CD4-positive, alpha-beta memory T cell (primary cell): Measurements from ENCODE around the gene B4GALNT1. TPM values are rescaled to one million over a fixed set of nuclear protein-coding genes. Genes with fewer than 3 reads are reported as not detected.
"Not testable (repeated sequence)": the region's sequence is repeated elsewhere in the genome, so short reads cannot be mapped to it uniquely, and the experiment has no call there.

Experiments used
- CTCF ChIA-PET: fragments of 350-600 bp; sonication (Branson Sonifier 250); formaldehyde crosslinking; loops from one replicate; lab custom pipeline; 2021; ENCODE audit warnings: inconsistent platforms; ENCODE audit not compliant: partially characterized antibody; lab: Charles Lee
- POLR2A ChIA-PET: fragments of 350-600 bp; sonication (Branson Sonifier 250); formaldehyde crosslinking; loops from one replicate; lab custom pipeline; 2021; ENCODE audit not compliant: partially characterized antibody; lab: Charles Lee
- DNase-seq, 5 donors: peaks; one replicate each; pipeline versions ENCODE4 v3.0.0 to v3.0.0-alpha.2; 2020 to 2022; ENCODE audit warnings: mixed read lengths in 1 of 5
- H3K27ac ChIP-seq: one replicate; pipeline ENCODE4 v1.7.0; 2013; ENCODE audit warnings: low read depth, low read length
- H3K27me3 ChIP-seq: 2 replicates; pipeline ENCODE4 v1.7.0; 2013; ENCODE audit warnings: mild to moderate bottlenecking, low read length, moderate library complexity; ENCODE audit not compliant: insufficient read depth
- H3K36me3 ChIP-seq: 2 replicates; pipeline ENCODE4 v1.7.0; 2013; ENCODE audit warnings: mild to moderate bottlenecking, low read length, moderate library complexity; ENCODE audit not compliant: insufficient read depth
- H3K4me1 ChIP-seq: 2 replicates; pipeline ENCODE4 v1.7.0; 2013; ENCODE audit warnings: mild to moderate bottlenecking, low read length, moderate library complexity; ENCODE audit not compliant: insufficient read depth
- H3K4me3 ChIP-seq, 2 donors: one replicate each; pipeline ENCODE4 v1.7.0; 2013; ENCODE audit warnings: low read length in 2 of 2, mild to moderate bottlenecking in 1 of 2
- H3K9me3 ChIP-seq, 2 donors: one replicate each; pipeline ENCODE4 v1.7.0; 2013; ENCODE audit warnings: low read length in 2 of 2, control low read depth in 1 of 2; ENCODE audit not compliant: control insufficient read depth in 1 of 2
- H3K27ac Mint-ChIP-seq, 7 donors: one replicate each; pipeline ENCODE4 v1.8.0; 2020 to 2021; ENCODE audit warnings: mixed read lengths in 7 of 7, mild to moderate bottlenecking in 6 of 7, inconsistent platforms in 3 of 7, moderate library complexity in 3 of 7
- H3K27me3 Mint-ChIP-seq, 2 donors: one replicate each; pipeline ENCODE4 v1.8.0; 2020 to 2021; ENCODE audit warnings: mixed read lengths in 2 of 2
- H3K36me3 Mint-ChIP-seq, 2 donors: one replicate each; pipeline ENCODE4 v1.8.0; 2020 to 2021; ENCODE audit warnings: mixed read lengths in 2 of 2, inconsistent platforms in 1 of 2, mild to moderate bottlenecking in 1 of 2
- H3K4me1 Mint-ChIP-seq, 4 donors: one replicate each; pipeline ENCODE4 v1.8.0; 2020 to 2021; ENCODE audit warnings: mixed read lengths in 4 of 4, mild to moderate bottlenecking in 1 of 4
- H3K4me3 Mint-ChIP-seq, 8 donors: one replicate each; pipeline ENCODE4 v1.8.0; 2020 to 2021; ENCODE audit warnings: mixed read lengths in 8 of 8, mild to moderate bottlenecking in 7 of 8, moderate library complexity in 6 of 8, inconsistent platforms in 3 of 8
- H3K9me3 Mint-ChIP-seq, 8 donors: one replicate each; pipeline ENCODE4 v1.8.0; 2020 to 2021; ENCODE audit warnings: mixed read lengths in 8 of 8, mild to moderate bottlenecking in 5 of 8, inconsistent platforms in 3 of 8, moderate library complexity in 1 of 8
- intact Hi-C: fragments of 100-400 bp; cut with micrococcal nuclease; formaldehyde crosslinking; loops from one replicate; pipeline ENCODE4 v1.15.1; 2023
- polyA plus RNA-seq, 2 donors: library from polyadenylated mRNA; unstranded; fragments of 300-500 nt; fragmentation: Illumina TruSeq; gene quantifications; one replicate each; pipeline ENCODE4 v1.2.3, GENCODE V29; 2021
- total RNA-seq, 2 experiments: library from RNA; stranded (reverse); gene quantifications; one replicate each; pipeline ENCODE4 v1.2.3, GENCODE V29; 2021

B4GALNT1 gene
- total and polyA plus RNA-seq, 4 experiments from 2014 or later, result not detected

GRCh38 chr12:57637364-57637763 lies 4.4 kb upstream of the B4GALNT1 start:
- H3K9me3 Mint-ChIP-seq, result no peaks in the 10 kb centered on the region
- Histone ChIP-seq H3K36me3 (no peaks in the 10 kb centered on the region), H3K4me1 (peaks cover 4% of the 10 kb centered on the region), H3K4me3 (no peak overlapping the region), H3K9me3 (no peaks in the 10 kb centered on the region), H3K27me3 (no peaks in the 10 kb centered on the region), H3K27ac (no peak overlapping the region)
- H3K4me3 Mint-ChIP-seq, result no peak overlapping the region
- no peak overlapping the region for H3K27ac Mint-ChIP-seq
- no peak for DNase-seq
- CTCF ChIA-PET, result interaction anchor here (1.3 to 1.9 kb wide), 6 partner anchors 9 to 268 kb away, joined by 3 to 7 read pairs (median 4); no protein-coding TSS in a partner anchor
- POLR2A ChIA-PET, result no interaction called here
- peaks cover under 1 to 6% (median 6%) of the 10 kb centered on the region in 4 donors for H3K4me1 Mint-ChIP-seq
- H3K27me3 Mint-ChIP-seq, result peaks cover 19 to 26% of the 10 kb centered on the region in 2 donors
- H3K36me3 Mint-ChIP-seq, result no peaks in the 10 kb centered on the region
- intact Hi-C loops, result no loop called here

GRCh38 chr12:57636731-57637130 lies 3.7 kb upstream of the B4GALNT1 start:
- intact Hi-C loops, H3K4me3 Mint-ChIP-seq, H3K36me3 Mint-ChIP-seq, H3K27me3 ChIP-seq, H3K36me3 ChIP-seq, POLR2A ChIA-PET, H3K9me3 ChIP-seq, H3K27ac Mint-ChIP-seq, H3K4me3 ChIP-seq, H3K4me1 Mint-ChIP-seq, H3K27ac ChIP-seq, H3K9me3 Mint-ChIP-seq, DNase-seq: not testable (repeated sequence)
- H3K27me3 Mint-ChIP-seq, result peaks cover 20 to 28% of the 10 kb centered on the region in 2 donors
- CTCF ChIA-PET, result interaction anchor here (1.3 kb wide), 2 partner anchors 53 to 178 kb away, joined by 4 read pairs; no protein-coding TSS in a partner anchor
- peaks cover 10% of the 10 kb centered on the region for H3K4me1 ChIP-seq

- ChIA-PET CTCF (interaction anchor here (1.0 to 10.7 kb wide), 15 partner anchors 8 to 176 kb away, joined by 3 to 124 read pairs (median 5); partner anchors contain the start of gene ARHGEF25), POLR2A (interaction anchor here (0.7 to 1.6 kb wide), 3 partner anchors 13 to 173 kb away, joined by 3 to 9 read pairs (median 5); partner anchors contain the start of gene GLI1)
- Mint-ChIP-seq H3K36me3 (no peaks in the 10 kb centered on the region), H3K9me3 (no peaks in the 10 kb centered on the region), H3K4me3 (peak overlapping the region; percentile 27 to 85 (median 65)), H3K4me1 (peaks cover 7 to 13% (median 9%) of the 10 kb centered on the region in 4 donors), H3K27ac (no peak overlapping the region), H3K27me3 (peaks cover 35 to 48% of the 10 kb centered on the region in 2 donors)
- Histone ChIP-seq H3K4me3 (peak overlapping the region in 1 of 2 donors; percentile 45), H3K4me1 (peaks cover 18% of the 10 kb centered on the region), H3K9me3 (no peaks in the 10 kb centered on the region), H3K27me3 (peaks cover 28% of the 10 kb centered on the region), H3K27ac (no peak overlapping the region), H3K36me3 (no peaks in the 10 kb centered on the region)
- intact Hi-C loops, result no loop called here
- peak in 1 of 5 donors; percentile 22 for DNase-seq
These were observed 686 bp downstream of the B4GALNT1 start for GRCh38 chr12:57632073-57632957.

GRCh38 chr12:57631566-57632072 lies 1.4 kb downstream of the B4GALNT1 start:
- no peaks in the 10 kb centered on the region for H3K36me3 Mint-ChIP-seq
- intact Hi-C loops, result no loop called here
- ChIA-PET POLR2A (no interaction called here), CTCF (interaction anchor here (1.6 to 10.7 kb wide), 3 partner anchors 10 to 49 kb away, joined by 4 to 124 read pairs (median 29); no protein-coding TSS in a partner anchor)
- Histone ChIP-seq H3K36me3 (no peaks in the 10 kb centered on the region), H3K4me1 (peaks cover 18% of the 10 kb centered on the region), H3K4me3 (no peak overlapping the region), H3K9me3 (no peaks in the 10 kb centered on the region), H3K27me3 (peaks cover 33% of the 10 kb centered on the region), H3K27ac (no peak overlapping the region)
- peaks cover 41 to 53% of the 10 kb centered on the region in 2 donors for H3K27me3 Mint-ChIP-seq
- peaks cover 10 to 19% (median 13%) of the 10 kb centered on the region in 4 donors for H3K4me1 Mint-ChIP-seq
- H3K4me3 Mint-ChIP-seq, result peak overlapping the region in 7 of 8 donors; percentile 27 to 57 (median 51)
- no peaks in the 10 kb centered on the region for H3K9me3 Mint-ChIP-seq
- no peak overlapping the region for H3K27ac Mint-ChIP-seq
- DNase-seq, result no peak

GRCh38 chr12:57630891-57631433 lies 2.0 kb downstream of the B4GALNT1 start:
- H3K4me3 Mint-ChIP-seq, result peak overlapping the region in 1 of 8 donors; percentile 28
- Histone ChIP-seq H3K27ac (no peak overlapping the region), H3K27me3 (peaks cover 40% of the 10 kb centered on the region), H3K4me1 (peaks cover 18% of the 10 kb centered on the region), H3K4me3 (no peak overlapping the region), H3K9me3 (no peaks in the 10 kb centered on the region), H3K36me3 (no peaks in the 10 kb centered on the region)
- ChIA-PET POLR2A (interaction anchor here (0.6 kb wide), 1 partner anchor 11 kb away, joined by 3 read pairs; no protein-coding TSS in a partner anchor), CTCF (interaction anchor here (0.9 to 10.7 kb wide), 3 partner anchors 10 to 48 kb away, joined by 3 to 124 read pairs (median 29); partner anchors contain the start of gene PIP4K2C)
- H3K9me3 Mint-ChIP-seq, result no peaks in the 10 kb centered on the region
- peaks cover 47 to 55% of the 10 kb centered on the region in 2 donors for H3K27me3 Mint-ChIP-seq
- H3K4me1 Mint-ChIP-seq, result peaks cover 10 to 24% (median 13%) of the 10 kb centered on the region in 4 donors
- intact Hi-C loops, result no loop called here
- H3K36me3 Mint-ChIP-seq, result no peaks in the 10 kb centered on the region
- no peak for DNase-seq
- H3K27ac Mint-ChIP-seq, result no peak overlapping the region

- Histone ChIP-seq H3K9me3 (no peaks in the 10 kb centered on the region), H3K27me3 (peaks cover 49% of the 10 kb centered on the region), H3K4me3 (no peak overlapping the region), H3K36me3 (no peaks in the 10 kb centered on the region), H3K4me1 (peaks cover 18% of the 10 kb centered on the region), H3K27ac (no peak overlapping the region)
- H3K4me1 Mint-ChIP-seq, result peaks cover 10 to 25% (median 13%) of the 10 kb centered on the region in 4 donors
- POLR2A ChIA-PET, result no interaction called here
- CTCF ChIA-PET, result interaction anchor here (0.9 to 10.7 kb wide), 3 partner anchors 9 to 47 kb away, joined by 3 to 124 read pairs (median 29); partner anchors contain the start of gene PIP4K2C
- DNase-seq, result no peak
- intact Hi-C loops, result no loop called here
- H3K36me3 Mint-ChIP-seq, result no peaks in the 10 kb centered on the region
- peaks cover 53 to 63% of the 10 kb centered on the region in 2 donors for H3K27me3 Mint-ChIP-seq
- H3K4me3 Mint-ChIP-seq, result no peak overlapping the region
- no peak overlapping the region for H3K27ac Mint-ChIP-seq
- H3K9me3 Mint-ChIP-seq, result no peaks in the 10 kb centered on the region
These were observed 3.0 kb downstream of the B4GALNT1 start for GRCh38 chr12:57629897-57630471.
